Erythroblast (primary cell): Measurements from ENCODE around the gene WDR4.

ENCODE experiments used
- GATA1 ChIP-seq: IDR thresholded peaks from 2 replicates; pipeline ENCODE4 v1.6.1; 2011; ENCODE audit warnings: low read depth, mild to moderate bottlenecking, control low read depth, low read length, moderate library complexity
- POLR2A ChIP-seq: IDR thresholded peaks from 2 replicates; pipeline ENCODE4 v1.6.1; 2011; ENCODE audit warnings: mild to moderate bottlenecking, low read length

- TF ChIP-seq POLR2A (no peak), GATA1 (no peak)
Observed at GRCh38 chr21:42850463-42850862, 28.9 kb downstream of the WDR4 start.
